HUES64 (cell line): ENCODE results near the gene CAPN12.
A peak's percentile ranks its signal among the peaks of the same experiment; 100 is the strongest.

Experiments used
- H3K27ac ChIP-seq: 2 replicates; pipeline ENCODE4 v1.7.0; 2013; ENCODE audit warnings: low read depth, low read length, inconsistent platforms
- H3K27me3 ChIP-seq: 2 replicates; pipeline ENCODE4 v1.6.1; 2013; ENCODE audit warnings: mild to moderate bottlenecking, low read length; ENCODE audit not compliant: insufficient read depth
- H3K36me3 ChIP-seq: 2 replicates; pipeline ENCODE4 v1.6.1; 2013; ENCODE audit warnings: mild to moderate bottlenecking, low read length; ENCODE audit not compliant: insufficient read depth
- H3K4me1 ChIP-seq: 2 replicates; pipeline ENCODE4 v1.6.1; 2013; ENCODE audit warnings: mild to moderate bottlenecking, low read length, moderate library complexity; ENCODE audit not compliant: insufficient read depth
- H3K4me3 ChIP-seq: 2 replicates; pipeline ENCODE4 v1.5.1; 2013; ENCODE audit warnings: mild to moderate bottlenecking, low read length, moderate library complexity
- H3K9ac ChIP-seq: 2 replicates; pipeline ENCODE4 v1.6.1; 2013; ENCODE audit warnings: mild to moderate bottlenecking, low read depth, low read length
- H3K9me3 ChIP-seq: 2 replicates; pipeline ENCODE4 v1.6.1; 2013; ENCODE audit warnings: low read depth, low read length; ENCODE audit not compliant: insufficient read depth
- WGBS: fragments of 150-250, 120-280 bp; methylation state at CpG from one replicate; pipeline ENCODE4 v1.1.7; 2013; ENCODE audit warnings: missing lambda C conversion rate; 5-methylcytosine and 5-hydroxymethylcytosine counted together

Gene CAPN12

GRCh38 chr19:38705197-38706019, 38.9 kb downstream of the CAPN12 start:
- Histone ChIP-seq H3K9me3 (no peaks in the 10 kb centered on the region), H3K4me1 (no peaks in the 10 kb centered on the region), H3K9ac (no peak overlapping the region; the same call in 1 of the 2 replicates), H3K27me3 (no peaks in the 10 kb centered on the region), H3K4me3 (no peak overlapping the region), H3K27ac (no peak overlapping the region), H3K36me3 (peaks cover 98% of the 10 kb centered on the region)
- 95% methylated on average over 22 of the region's 22 CpGs for WGBS

DNA sequence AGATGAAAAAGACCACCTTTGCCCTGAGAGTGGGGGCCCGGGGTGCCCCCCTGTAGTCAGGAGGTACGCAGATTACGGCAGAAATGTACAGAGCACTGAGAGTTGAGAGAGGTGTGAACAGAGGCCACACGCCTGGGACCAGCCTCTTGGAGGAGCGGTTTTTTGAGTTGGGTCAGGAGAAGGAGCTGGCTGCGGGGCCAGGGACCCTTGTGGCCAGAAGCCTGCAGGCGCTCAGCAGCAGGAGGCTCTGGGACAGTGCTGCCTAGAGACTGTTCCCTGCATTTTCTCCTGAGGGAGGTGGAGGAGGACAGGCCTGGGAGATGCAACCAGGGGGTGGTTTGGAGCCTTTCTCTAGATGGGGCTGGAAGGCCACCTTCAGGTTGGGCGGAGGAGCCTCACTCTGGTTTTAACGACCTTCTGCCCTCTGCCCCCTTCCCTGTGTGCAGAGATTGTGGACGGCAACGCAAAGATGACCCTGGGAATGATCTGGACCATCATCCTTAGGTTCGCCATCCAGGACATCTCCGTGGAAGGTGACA, 39.7 kb downstream of the CAPN12 start:
- no peaks in the 10 kb centered on the region for H3K27me3 ChIP-seq
- WGBS, result 91% methylated on average over 13 of the region's 13 CpGs
- H3K36me3 ChIP-seq, result peaks cover 97% of the 10 kb centered on the region
- H3K9ac ChIP-seq, result no peak overlapping the region
- no peaks in the 10 kb centered on the region for H3K9me3 ChIP-seq
- no peak overlapping the region for H3K27ac ChIP-seq
- no peaks in the 10 kb centered on the region for H3K4me1 ChIP-seq
- no peak overlapping the region for H3K4me3 ChIP-seq

GRCh38 chr19:38703509-38703908, 40.8 kb downstream of the CAPN12 start:
- 95% methylated on average over 14 of the region's 14 CpGs for WGBS
- H3K27ac ChIP-seq, result no peak overlapping the region
- no peaks in the 10 kb centered on the region for H3K9me3 ChIP-seq
- peaks cover 87% of the 10 kb centered on the region for H3K36me3 ChIP-seq
- H3K4me1 ChIP-seq, result no peaks in the 10 kb centered on the region
- H3K4me3 ChIP-seq, result no peak overlapping the region
- no peak overlapping the region for H3K9ac ChIP-seq
- no peaks in the 10 kb centered on the region for H3K27me3 ChIP-seq

DNA sequence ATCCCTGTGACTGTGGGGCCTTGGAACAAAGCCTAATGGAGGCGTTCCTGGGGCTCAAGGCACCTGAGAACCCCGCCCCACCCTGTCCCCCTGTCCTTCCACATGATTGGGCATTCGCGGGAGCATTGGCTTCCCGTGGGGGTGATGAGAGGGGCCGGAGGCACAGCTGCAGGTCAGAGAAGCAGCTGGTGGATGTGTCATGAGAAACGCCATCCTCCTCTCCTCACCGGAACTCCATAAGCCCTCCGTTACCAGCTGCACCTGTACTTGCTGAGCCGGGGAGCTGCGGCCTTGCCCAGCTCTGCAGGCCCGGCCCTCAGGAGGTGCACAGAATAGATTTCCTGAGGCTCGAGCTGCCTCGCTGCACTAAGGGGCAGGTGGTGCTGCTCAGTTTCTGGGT, 42.0 kb downstream of the CAPN12 start:
- Histone ChIP-seq H3K36me3 (peaks cover 74% of the 10 kb centered on the region), H3K9me3 (no peaks in the 10 kb centered on the region), H3K4me1 (peaks cover 11% of the 10 kb centered on the region), H3K4me3 (no peak overlapping the region), H3K27me3 (no peaks in the 10 kb centered on the region), H3K9ac (no peak overlapping the region), H3K27ac (no peak overlapping the region)
- WGBS, result 93% methylated on average over 14 of the region's 14 CpGs

DNA sequence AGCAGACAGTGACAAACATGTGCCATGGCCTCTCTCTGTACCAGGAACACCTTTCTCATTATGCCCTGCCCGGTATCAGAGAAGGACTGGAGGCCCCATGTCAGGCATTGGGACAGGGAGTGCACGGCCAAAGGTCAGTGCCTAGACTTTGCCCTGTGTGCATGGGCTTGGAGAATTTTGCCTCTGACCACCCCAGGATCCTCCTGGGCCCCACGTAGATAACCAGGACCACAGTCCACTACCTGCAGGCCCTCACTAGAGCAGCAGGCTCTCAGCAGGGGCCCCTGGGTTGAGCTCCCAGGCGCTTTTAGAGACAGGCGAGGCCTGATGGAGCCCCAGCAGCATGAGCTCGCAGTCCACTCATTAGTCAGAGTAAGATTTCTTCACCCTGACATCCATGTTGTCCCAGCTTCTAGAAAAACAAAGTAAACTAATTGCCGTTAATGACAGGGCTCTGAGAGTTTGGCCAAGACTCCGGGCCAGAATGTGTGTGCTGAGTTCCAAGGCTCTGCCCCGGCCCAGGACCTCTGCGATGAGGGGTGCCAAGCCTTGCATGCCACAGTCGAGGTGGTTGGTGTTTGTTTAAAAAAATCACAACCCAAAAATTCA, 42.7 kb downstream of the CAPN12 start:
- 93% methylated on average over 11 of the region's 11 CpGs for WGBS
- H3K9me3 ChIP-seq, result no peaks in the 10 kb centered on the region

DNA sequence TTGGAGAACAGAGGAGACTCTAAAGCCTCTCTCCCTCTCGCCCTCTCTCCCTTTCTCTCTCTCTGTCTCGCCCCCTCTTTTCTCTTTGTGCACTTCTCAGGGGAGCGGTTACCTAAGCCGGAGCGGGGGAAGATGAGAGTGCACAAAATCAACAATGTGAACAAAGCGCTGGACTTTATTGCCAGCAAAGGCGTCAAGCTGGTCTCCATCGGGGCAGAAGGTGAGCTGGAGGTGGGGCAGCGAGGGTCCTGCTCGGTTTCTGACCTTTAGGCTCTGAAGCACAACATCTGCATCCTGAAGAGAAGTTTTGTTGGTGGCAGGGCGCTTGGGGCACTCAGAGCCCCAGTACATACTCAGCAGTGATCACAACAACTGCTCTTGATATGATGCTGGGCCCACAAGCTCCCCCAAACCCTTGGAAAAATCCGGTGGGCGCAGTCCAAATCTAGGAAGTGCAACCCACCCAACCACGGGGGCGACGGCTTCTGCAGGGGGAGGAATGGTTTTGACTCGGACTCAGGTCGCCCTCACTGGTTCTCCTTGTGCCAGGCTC, 43.3 kb downstream of the CAPN12 start:
- no peak overlapping the region for H3K9ac ChIP-seq
- H3K36me3 ChIP-seq, result peaks cover 71% of the 10 kb centered on the region
- H3K27ac ChIP-seq, result no peak overlapping the region
- H3K9me3 ChIP-seq, result no peaks in the 10 kb centered on the region
- no peak overlapping the region for H3K4me3 ChIP-seq
- no peaks in the 10 kb centered on the region for H3K27me3 ChIP-seq
- WGBS, result 94% methylated on average over 18 of the region's 18 CpGs
- H3K4me1 ChIP-seq, result peaks cover 11% of the 10 kb centered on the region

More for the DNA sequence above, 42.7 kb downstream of the CAPN12 start:
- Histone ChIP-seq H3K4me3 (no peak overlapping the region), H3K27ac (no peak overlapping the region), H3K4me1 (peaks cover 11% of the 10 kb centered on the region), H3K36me3 (peaks cover 71% of the 10 kb centered on the region), H3K9ac (no peak overlapping the region), H3K27me3 (no peaks in the 10 kb centered on the region)

- Histone ChIP-seq H3K4me1 (peaks cover 11% of the 10 kb centered on the region), H3K4me3 (no peak overlapping the region), H3K9me3 (no peaks in the 10 kb centered on the region), H3K9ac (no peak overlapping the region), H3K27ac (no peak overlapping the region), H3K27me3 (no peaks in the 10 kb centered on the region), H3K36me3 (peaks cover 69% of the 10 kb centered on the region)
- WGBS, result 90% methylated on average over 22 of the region's 22 CpGs
These were observed 43.8 kb downstream of the CAPN12 start for GRCh38 chr19:38700350-38700901.

GRCh38 chr19:38699647-38700349, 44.5 kb downstream of the CAPN12 start:
- peaks cover 11% of the 10 kb centered on the region for H3K4me1 ChIP-seq
- WGBS, result 95% methylated on average over 18 of the region's 18 CpGs
- no peaks in the 10 kb centered on the region for H3K9me3 ChIP-seq
- H3K4me3 ChIP-seq, result no peak overlapping the region
- no peaks in the 10 kb centered on the region for H3K27me3 ChIP-seq
- H3K27ac ChIP-seq, result no peak overlapping the region
- H3K9ac ChIP-seq, result no peak overlapping the region
- peaks cover 63% of the 10 kb centered on the region for H3K36me3 ChIP-seq

DNA sequence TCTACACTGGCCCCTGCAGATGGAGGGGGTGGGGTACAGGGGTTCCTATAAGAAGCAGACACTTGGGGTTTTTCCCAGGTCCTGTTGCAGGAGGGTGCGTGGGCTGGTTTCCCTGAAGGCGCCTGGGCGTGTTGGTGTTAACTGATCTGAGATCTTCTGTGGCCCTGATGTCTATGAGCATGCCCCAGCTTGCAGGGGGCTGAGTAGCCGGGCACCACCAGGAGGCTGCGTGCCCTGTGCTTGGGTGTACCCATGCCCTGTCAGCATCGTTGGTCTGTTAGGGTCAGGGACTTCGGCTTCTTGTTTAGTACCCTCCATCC, 45.3 kb downstream of the CAPN12 start:
- H3K36me3 ChIP-seq, result peaks cover 56% of the 10 kb centered on the region
- H3K9ac ChIP-seq, result peak overlapping the region; percentile 10; the same call in 1 of the 2 replicates
- WGBS, result 97% methylated on average over 7 of the region's 7 CpGs
- H3K27me3 ChIP-seq, result no peaks in the 10 kb centered on the region
- H3K27ac ChIP-seq, result no peak overlapping the region; the same call in 1 of the 2 replicates
- H3K4me1 ChIP-seq, result peaks cover 11% of the 10 kb centered on the region
- no peak overlapping the region for H3K4me3 ChIP-seq
- H3K9me3 ChIP-seq, result no peaks in the 10 kb centered on the region

DNA sequence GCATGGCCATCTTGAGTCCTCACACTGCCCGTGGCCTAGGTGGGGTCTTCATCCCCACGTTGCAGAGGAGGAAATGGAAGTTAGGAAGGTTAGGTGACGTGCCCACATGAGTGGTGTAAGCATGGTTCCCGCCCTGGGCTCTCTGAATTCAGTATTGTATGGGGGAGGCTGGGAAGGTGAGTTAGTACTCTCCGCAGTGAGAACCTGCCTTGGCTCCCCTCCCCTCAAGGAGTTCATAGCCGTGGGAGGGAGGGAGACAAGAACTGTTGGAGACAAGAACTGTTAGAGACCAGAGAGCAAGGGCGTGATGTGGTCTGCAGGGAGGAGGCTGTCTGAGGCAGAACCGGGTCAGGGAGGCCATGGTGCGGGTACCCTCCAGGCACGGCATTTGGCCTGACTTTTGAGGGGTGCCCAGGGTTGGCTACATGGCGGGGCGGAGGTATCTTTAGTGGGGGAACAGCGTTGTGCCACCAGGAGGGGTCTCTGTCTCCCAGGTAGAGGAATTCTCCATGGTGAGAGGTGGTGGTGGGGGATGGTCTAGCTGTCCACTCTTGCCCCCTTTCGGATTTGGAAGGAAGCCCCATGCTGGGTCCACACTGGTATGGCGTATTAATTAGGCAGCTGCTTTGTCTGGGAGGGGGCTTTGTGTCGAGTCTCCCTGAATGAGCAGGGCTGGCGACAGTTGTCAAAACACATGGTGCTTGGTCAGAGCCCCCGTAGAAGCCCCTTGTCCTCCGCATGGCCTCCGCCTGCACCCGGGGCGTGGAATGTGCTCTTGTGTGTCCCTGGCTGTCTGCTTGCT, 45.8 kb downstream of the CAPN12 start:
- 87% methylated on average over 22 of the region's 22 CpGs for WGBS
- Histone ChIP-seq H3K27me3 (no peaks in the 10 kb centered on the region), H3K27ac (peak overlapping the region; percentile 20), H3K9me3 (no peaks in the 10 kb centered on the region), H3K4me3 (no peak overlapping the region), H3K9ac (peak overlapping the region; percentile 10; the same call in 1 of the 2 replicates), H3K4me1 (peaks cover 16% of the 10 kb centered on the region), H3K36me3 (peaks cover 50% of the 10 kb centered on the region)
